ENCODE measurements around the gene S100A11. TPM values are rescaled to one million over a fixed set of nuclear protein-coding genes. Genes with fewer than 3 reads are reported as not detected.
A peak's percentile ranks its signal among the peaks of the same experiment; 100 is the strongest.

The S100A11 gene
- total RNA-seq, 1 experiment from 2014 or later = 474 TPM

- intact Hi-C loops (cut with micrococcal nuclease; ENCODE audit: unreplicated experiment) (loop anchor here (1.0 to 5.0 kb wide), 4 partner anchors 60 to 405 kb away; no protein-coding TSS in a partner anchor), in situ Hi-C loops (cut with HindIII; ENCODE audit: low pct_unique_long_range_greater_than_20kb, low sequenced_read_pairs) (no loop called here)
- Histone ChIP-seq H3K4me1 (ENCODE audit: control insufficient read depth, insufficient read depth, low read length) (peaks cover 18% of the 10 kb centered on the region), H3K27me3 (ENCODE audit: control insufficient read depth, insufficient read depth, low read length) (peaks cover 18% of the 10 kb centered on the region), H3K4me3 (ENCODE audit: low read depth in 2 of 2, low read length in 2 of 2) (no peak overlapping the region), H3K27ac (ENCODE audit: low read length) (no peak overlapping the region), H3K9me3 (ENCODE audit: control insufficient read depth, insufficient read depth, low read depth, low read length) (no peaks in the 10 kb centered on the region), H3K36me3 (ENCODE audit: control insufficient read depth, insufficient read depth, low read length) (no peaks in the 10 kb centered on the region)
- DNase-seq (ENCODE audit: low read depth, low spot score) (no peak), ATAC-seq (0 out of 2 replicates have a peak, but pooled peaks have one; percentile 35)
- BruUV-seq (replicated peaks) = no TSS peak
- TF ChIP-seq, protein P1, sequence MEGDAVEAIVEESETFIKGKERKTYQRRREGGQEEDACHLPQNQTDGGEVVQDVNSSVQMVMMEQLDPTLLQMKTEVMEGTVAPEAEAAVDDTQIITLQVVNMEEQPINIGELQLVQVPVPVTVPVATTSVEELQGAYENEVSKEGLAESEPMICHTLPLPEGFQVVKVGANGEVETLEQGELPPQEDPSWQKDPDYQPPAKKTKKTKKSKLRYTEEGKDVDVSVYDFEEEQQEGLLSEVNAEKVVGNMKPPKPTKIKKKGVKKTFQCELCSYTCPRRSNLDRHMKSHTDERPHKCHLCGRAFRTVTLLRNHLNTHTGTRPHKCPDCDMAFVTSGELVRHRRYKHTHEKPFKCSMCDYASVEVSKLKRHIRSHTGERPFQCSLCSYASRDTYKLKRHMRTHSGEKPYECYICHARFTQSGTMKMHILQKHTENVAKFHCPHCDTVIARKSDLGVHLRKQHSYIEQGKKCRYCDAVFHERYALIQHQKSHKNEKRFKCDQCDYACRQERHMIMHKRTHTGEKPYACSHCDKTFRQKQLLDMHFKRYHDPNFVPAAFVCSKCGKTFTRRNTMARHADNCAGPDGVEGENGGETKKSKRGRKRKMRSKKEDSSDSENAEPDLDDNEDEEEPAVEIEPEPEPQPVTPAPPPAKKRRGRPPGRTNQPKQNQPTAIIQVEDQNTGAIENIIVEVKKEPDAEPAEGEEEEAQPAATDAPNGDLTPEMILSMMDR (IDR thresholded peaks at IDR 0.05) = peak; percentile 91
- no peak for TF ChIP-seq POLR2AphosphoS5 (IDR thresholded peaks at IDR 0.05; ENCODE audit: low read depth, low read length)
- no peak for TF ChIP-seq TCF7L2 (IDR thresholded peaks at IDR 0.05; ENCODE audit: low read depth, low read length)
- no peak for TF ChIP-seq SIN3A (IDR thresholded peaks at IDR 0.05; ENCODE audit: borderline replicate concordance, insufficient read depth, low read depth, low read length)
- ChIA-PET POLR2A (no interaction called here), CTCF (interaction anchor here (0.9 to 1.5 kb wide), 5 partner anchors 18 to 406 kb away, joined by 3 to 14 read pairs (median 3); no protein-coding TSS in a partner anchor)
These were observed 15.8 kb upstream of the S100A11 start for GRCh38 chr1:152052606-152053005.

DNA sequence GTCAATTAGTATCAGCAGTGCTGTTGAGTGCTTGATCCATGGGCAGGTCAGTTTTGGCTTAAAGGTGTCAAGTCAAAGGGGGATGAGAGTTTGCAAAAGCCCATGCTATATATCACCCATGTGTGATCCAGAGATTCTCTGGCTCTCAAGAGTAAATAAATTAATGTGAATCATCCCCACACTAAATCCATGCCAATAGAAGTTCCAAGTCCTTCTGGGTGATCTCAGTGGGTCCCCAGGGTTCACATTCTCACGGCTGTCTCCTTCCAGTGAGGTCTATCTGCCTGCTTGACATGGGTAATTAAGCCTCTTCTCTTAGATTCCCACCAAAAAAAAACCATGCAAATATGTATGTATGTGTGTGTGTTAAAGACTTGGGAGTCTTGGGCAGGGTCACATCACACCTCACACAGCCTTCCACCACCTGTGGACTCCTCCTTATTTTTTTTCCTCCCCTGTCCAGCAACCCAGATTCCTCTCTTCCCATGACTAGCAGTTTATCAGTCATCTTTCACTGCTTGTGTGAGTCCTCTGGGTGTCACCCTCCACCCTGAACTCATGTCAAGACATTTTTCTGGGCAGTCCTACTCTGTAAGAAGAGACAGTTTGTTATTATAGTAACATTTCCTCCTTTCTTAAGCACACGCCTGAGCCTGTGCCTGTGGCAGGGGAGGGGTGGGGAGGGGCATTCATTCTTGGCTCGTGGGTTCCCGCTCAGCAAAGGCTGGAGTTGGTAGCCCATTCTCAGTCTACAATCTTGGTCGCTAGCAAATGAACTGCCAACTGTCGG is 14.3 kb upstream of the S100A11 start:
- H3K27ac ChIP-seq (ENCODE audit: low read length) = no peak overlapping the region
- no peak overlapping the region for H3K4me3 ChIP-seq (ENCODE audit: low read depth in 2 of 2, low read length in 2 of 2)
- in situ Hi-C loops (cut with HindIII; ENCODE audit: low pct_unique_long_range_greater_than_20kb, low sequenced_read_pairs) = no loop called here
- intact Hi-C loops (cut with micrococcal nuclease; ENCODE audit: unreplicated experiment) = loop anchor here (5.0 kb wide), 3 partner anchors 61 to 406 kb away; no protein-coding TSS in a partner anchor
- H3K36me3 ChIP-seq (ENCODE audit: control insufficient read depth, insufficient read depth, low read length) = no peaks in the 10 kb centered on the region
- ChIA-PET POLR2A (interaction anchor here (0.7 kb wide), 1 partner anchor 86 kb away, joined by 3 read pairs; no protein-coding TSS in a partner anchor), CTCF (interaction anchor here (0.6 to 0.7 kb wide), 2 partner anchors 14 to 66 kb away, joined by 5 to 6 read pairs; no protein-coding TSS in a partner anchor)
- H3K4me1 ChIP-seq (ENCODE audit: control insufficient read depth, insufficient read depth, low read length) = peaks cover 23% of the 10 kb centered on the region
- TF ChIP-seq POLR2AphosphoS5 (IDR thresholded peaks at IDR 0.05; ENCODE audit: low read depth, low read length) (no peak), SIN3A (IDR thresholded peaks at IDR 0.05; ENCODE audit: borderline replicate concordance, insufficient read depth, low read depth, low read length) (no peak), TCF7L2 (IDR thresholded peaks at IDR 0.05; ENCODE audit: low read depth, low read length) (no peak)
- TF ChIP-seq, protein P1 (IDR thresholded peaks at IDR 0.05) = no peak
- TF ChIP-seq, protein P2, sequence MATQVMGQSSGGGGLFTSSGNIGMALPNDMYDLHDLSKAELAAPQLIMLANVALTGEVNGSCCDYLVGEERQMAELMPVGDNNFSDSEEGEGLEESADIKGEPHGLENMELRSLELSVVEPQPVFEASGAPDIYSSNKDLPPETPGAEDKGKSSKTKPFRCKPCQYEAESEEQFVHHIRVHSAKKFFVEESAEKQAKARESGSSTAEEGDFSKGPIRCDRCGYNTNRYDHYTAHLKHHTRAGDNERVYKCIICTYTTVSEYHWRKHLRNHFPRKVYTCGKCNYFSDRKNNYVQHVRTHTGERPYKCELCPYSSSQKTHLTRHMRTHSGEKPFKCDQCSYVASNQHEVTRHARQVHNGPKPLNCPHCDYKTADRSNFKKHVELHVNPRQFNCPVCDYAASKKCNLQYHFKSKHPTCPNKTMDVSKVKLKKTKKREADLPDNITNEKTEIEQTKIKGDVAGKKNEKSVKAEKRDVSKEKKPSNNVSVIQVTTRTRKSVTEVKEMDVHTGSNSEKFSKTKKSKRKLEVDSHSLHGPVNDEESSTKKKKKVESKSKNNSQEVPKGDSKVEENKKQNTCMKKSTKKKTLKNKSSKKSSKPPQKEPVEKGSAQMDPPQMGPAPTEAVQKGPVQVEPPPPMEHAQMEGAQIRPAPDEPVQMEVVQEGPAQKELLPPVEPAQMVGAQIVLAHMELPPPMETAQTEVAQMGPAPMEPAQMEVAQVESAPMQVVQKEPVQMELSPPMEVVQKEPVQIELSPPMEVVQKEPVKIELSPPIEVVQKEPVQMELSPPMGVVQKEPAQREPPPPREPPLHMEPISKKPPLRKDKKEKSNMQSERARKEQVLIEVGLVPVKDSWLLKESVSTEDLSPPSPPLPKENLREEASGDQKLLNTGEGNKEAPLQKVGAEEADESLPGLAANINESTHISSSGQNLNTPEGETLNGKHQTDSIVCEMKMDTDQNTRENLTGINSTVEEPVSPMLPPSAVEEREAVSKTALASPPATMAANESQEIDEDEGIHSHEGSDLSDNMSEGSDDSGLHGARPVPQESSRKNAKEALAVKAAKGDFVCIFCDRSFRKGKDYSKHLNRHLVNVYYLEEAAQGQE (IDR thresholded peaks at IDR 0.05; ENCODE audit: insufficient read depth in 1 of 2, low read depth in 2 of 2, low read length in 1 of 2) = no peak
- no TSS peak for BruUV-seq (replicated peaks)
- DNase-seq (ENCODE audit: low read depth, low spot score) (no peak), ATAC-seq (no peak)
- H3K9me3 ChIP-seq (ENCODE audit: control insufficient read depth, insufficient read depth, low read depth, low read length) = peaks cover 4% of the 10 kb centered on the region; the same call in 1 of the 2 replicates
- peaks cover 17% of the 10 kb centered on the region for H3K27me3 ChIP-seq (ENCODE audit: control insufficient read depth, insufficient read depth, low read length)
